Endothelial cell of umbilical vein (primary cell): Measurements from ENCODE around the gene TMEM18. TPM values are rescaled to one million over a fixed set of nuclear protein-coding genes. Genes with fewer than 3 reads are reported as not detected.

Experiments used
- BruUV-seq: library from RNA; stranded (reverse); fragments of 400-500 nt; replicated peaks from 2 replicates; lab custom pipeline; 2021; lab: Mats Ljungman, UMichigan
- CTCF ChIA-PET: fragments of 300-600, 350-600 bp; sonication (Branson Sonifier 250); formaldehyde crosslinking; loops from one replicate; lab custom pipeline; 2021; ENCODE audit warnings: antibody characterized with exemption, inconsistent platforms; lab: Charles Lee
- POLR2A ChIA-PET: fragments of 300-600, 350-600 bp; sonication (Branson Sonifier 250); formaldehyde crosslinking; loops from one replicate; lab custom pipeline; 2021; ENCODE audit warnings: antibody characterized with exemption, inconsistent platforms; lab: Charles Lee
- DNase-seq: peaks from one replicate; pipeline ENCODE4 v3.0.0-alpha.2; 2011; ENCODE audit warnings: low read depth, low spot score
- FAIRE-seq: peaks from 2 replicates; lab custom pipeline; 2011; peaks lifted over from hg19 to GRCh38; lab: Jason Lieb, UNC
- H2AFZ ChIP-seq: 2 replicates; pipeline ENCODE4 v1.6.0; 2012; ENCODE audit warnings: low read depth, low read length, control low read depth, inconsistent platforms
- H3K27ac ChIP-seq: 2 replicates; pipeline ENCODE4 v1.5.1; 2011; ENCODE audit warnings: low read depth, mild to moderate bottlenecking, control low read depth, low read length, moderate library complexity; ENCODE audit not compliant: insufficient read depth
- H3K27me3 ChIP-seq, 2 experiments: 2 replicates each; pipeline versions ENCODE4 v1.6.0 to v1.6.1; 2011; ENCODE audit warnings: low read length in 2 of 2, mixed read lengths in 1 of 2; ENCODE audit not compliant: control insufficient read depth in 2 of 2, insufficient read depth in 2 of 2
- H3K36me3 ChIP-seq, 2 experiments: 2 replicates in 1 of 2; 3 replicates in 1 of 2; pipeline ENCODE4 v1.5.1; 2011; ENCODE audit warnings: low read length in 2 of 2, mild to moderate bottlenecking in 1 of 2, moderate library complexity in 1 of 2; ENCODE audit not compliant: control insufficient read depth in 2 of 2, insufficient read depth in 2 of 2; ENCODE audit errors: extremely low read depth in 1 of 2
- H3K4me1 ChIP-seq: 3 replicates; pipeline ENCODE4 v1.5.1; 2011; ENCODE audit warnings: mild to moderate bottlenecking, low read length; ENCODE audit not compliant: control insufficient read depth, insufficient read depth; ENCODE audit errors: extremely low read depth
- H3K4me2 ChIP-seq: 2 replicates; pipeline ENCODE4 v1.6.1; 2011; ENCODE audit warnings: low read length, control low read depth, mixed read lengths; ENCODE audit not compliant: insufficient read depth
- H3K4me3 ChIP-seq, 3 experiments: fragments of 200-600 bp in 1 of 3; sonication (generic), shearing (Covaris generic) in 1 of 3; replicated peaks in 1 of 3; 2 replicates each; pipeline ENCODE4 v1.5.1; 2011 to 2016; ENCODE audit warnings: control low read depth in 3 of 3, low read length in 3 of 3, mild to moderate bottlenecking in 2 of 3, inconsistent platforms in 1 of 3, low read depth in 1 of 3, moderate library complexity in 1 of 3; ENCODE audit not compliant: insufficient read depth in 1 of 3
- H3K79me2 ChIP-seq: 2 replicates; pipeline ENCODE4 v1.6.0; 2012; ENCODE audit warnings: low read length, inconsistent platforms; ENCODE audit not compliant: control insufficient read depth, insufficient read depth
- H3K9ac ChIP-seq: replicated peaks from 2 replicates; pipeline ENCODE3; 2011; ENCODE audit warnings: low read length, control low read depth; ENCODE audit not compliant: insufficient read depth; ENCODE audit errors: extremely low read depth
- H3K9me1 ChIP-seq: replicated peaks from 3 replicates; pipeline ENCODE4 v1.6.0; 2011; ENCODE audit warnings: mild to moderate bottlenecking, low read length; ENCODE audit not compliant: control insufficient read depth, insufficient read depth; ENCODE audit errors: extremely low read depth
- H3K9me3 ChIP-seq: replicated peaks from 2 replicates; pipeline ENCODE4 v1.5.1; 2012; ENCODE audit warnings: low read length, inconsistent platforms; ENCODE audit not compliant: control insufficient read depth, insufficient read depth
- H4K20me1 ChIP-seq: replicated peaks from 2 replicates; pipeline ENCODE3; 2011; ENCODE audit warnings: mild to moderate bottlenecking, low read length; ENCODE audit not compliant: control insufficient read depth, insufficient read depth; ENCODE audit errors: extremely low read depth
- CTCF ChIP-seq, 2 donors: IDR thresholded peaks; 1 replicate in 1 of 2; 2 replicates in 1 of 2; pipeline ENCODE4 v1.5.1; 2011; ENCODE audit warnings: low read length in 2 of 2, mild to moderate bottlenecking in 2 of 2, moderate library complexity in 2 of 2, control low read depth in 1 of 2, inconsistent platforms in 1 of 2, low read depth in 1 of 2; ENCODE audit not compliant: insufficient read depth in 1 of 2; ENCODE audit errors: extremely low read depth in 1 of 2
- EZH2 ChIP-seq: IDR thresholded peaks from 2 replicates; pipeline ENCODE4 v1.6.1; 2012; ENCODE audit warnings: borderline replicate concordance, low read depth, mild to moderate bottlenecking, moderate library complexity, low read length, inconsistent platforms; ENCODE audit not compliant: severe bottlenecking
- FOS ChIP-seq: IDR thresholded peaks from 2 replicates; pipeline ENCODE4 v1.6.1; 2011; ENCODE audit warnings: mild to moderate bottlenecking, low read length, moderate library complexity, borderline replicate concordance; ENCODE audit not compliant: insufficient read depth
- GATA2 ChIP-seq: IDR thresholded peaks from 2 replicates; pipeline ENCODE4 v1.7.0; 2011; ENCODE audit warnings: low read depth, mild to moderate bottlenecking, moderate library complexity, mixed read lengths, low read length; ENCODE audit not compliant: insufficient read length, insufficient read depth
- JUN ChIP-seq: IDR thresholded peaks from 2 replicates; pipeline ENCODE4 v1.6.1; 2011; ENCODE audit warnings: borderline replicate concordance, low read depth; ENCODE audit not compliant: insufficient read length, insufficient read depth
- MAX ChIP-seq: IDR thresholded peaks from 2 replicates; pipeline ENCODE4 v1.6.1; 2011; ENCODE audit not compliant: insufficient read depth, insufficient read length
- MYC ChIP-seq: IDR thresholded peaks from one replicate; pipeline ENCODE4 v1.6.1; 2011; ENCODE audit warnings: mild to moderate bottlenecking, low read depth, low read length
- POLR2A ChIP-seq: IDR thresholded peaks from 2 replicates; pipeline ENCODE4 v1.6.1; 2012; ENCODE audit warnings: low read depth, mild to moderate bottlenecking, control low read depth, low read length
- POLR2AphosphoS5 ChIP-seq: IDR thresholded peaks from 2 replicates; pipeline ENCODE4 v1.6.1; 2012; ENCODE audit warnings: low read depth, mild to moderate bottlenecking, control low read depth, low read length, moderate library complexity; ENCODE audit not compliant: insufficient read depth
- dilution Hi-C: fragments of 300-500 bp; cut with MboI; formaldehyde crosslinking; loops from one replicate; pipeline ENCODE4 v1.15.0; 2019; ENCODE audit warnings: low sequenced_read_pairs; ENCODE audit not compliant: extremely low pct_ligation_motif_present
- intact Hi-C: fragments of 100-400 bp; cut with micrococcal nuclease; formaldehyde crosslinking; loops from one replicate; pipeline ENCODE4 v1.10.0; 2022
- polyA plus RNA-seq, 4 experiments: library from polyadenylated mRNA; depleted of rRNA in 3 of 4; stranded (reverse) in 3 of 4; unstranded in 1 of 4; fragments of >200 nt; gene quantifications; 2 replicates each; pipeline versions ENCODE4 v1.2.1 to v1.2.3, GENCODE V29; 2011 to 2012; ENCODE audit warnings: missing spikeins in 1 of 4
- total RNA-seq: library from RNA; stranded (reverse); gene quantifications from 2 replicates; pipeline ENCODE4 v1.2.3, GENCODE V29; 2021

The TMEM18 gene
- total and polyA plus RNA-seq, 2 donors (not counting 3 experiments of a cell fraction or from before 2014, with no cell fraction given) = 19.1 to 23.1 TPM

GRCh38 chr2:668000-668398, 9.2 kb downstream of the TMEM18 start:
- Histone ChIP-seq H3K9me1 (no peaks in the 10 kb centered on the region), H3K4me3 (no peak overlapping the region), H3K9me3 (no peaks in the 10 kb centered on the region), H3K36me3 (peaks cover 3 to 18% of the 10 kb centered on the region in 2 experiments), H3K27me3 (no peaks in the 10 kb centered on the region), H2AFZ (no peak overlapping the region), H3K4me1 (peaks cover 3% of the 10 kb centered on the region), H4K20me1 (no peaks in the 10 kb centered on the region), H3K79me2 (peaks cover 5% of the 10 kb centered on the region), H3K4me2 (no peak overlapping the region), H3K9ac (no peak overlapping the region), H3K27ac (no peak overlapping the region)
- intact Hi-C loops = loop anchor here (1.0 kb wide), 2 partner anchors 8 to 422 kb away; no protein-coding TSS in a partner anchor
- no TSS peak for BruUV-seq
- POLR2A ChIA-PET = no interaction called here
- DNase-seq = no peak
- FAIRE-seq = no peak
- CTCF ChIA-PET = interaction anchor here (1.5 kb wide), 1 partner anchor 383 kb away, joined by 3 read pairs; no protein-coding TSS in a partner anchor
- dilution Hi-C loops = no loop called here
- TF ChIP-seq FOS = no peak
- TF ChIP-seq EZH2 = no peak
- no peak for TF ChIP-seq MYC
- TF ChIP-seq CTCF (IDR thresholded peaks at IDR 0.05; ENCODE audit: extremely low read depth in 1 of 2, insufficient read depth in 1 of 2, low read depth in 1 of 2, low read length in 2 of 2) = no peak
- TF ChIP-seq POLR2AphosphoS5 = no peak
- no peak for TF ChIP-seq GATA2
- TF ChIP-seq POLR2A = no peak
- no peak for TF ChIP-seq JUN
- no peak for TF ChIP-seq MAX
